ENCODE data around the gene ZNRD2.
"Not testable (repeated sequence)": the region's sequence is repeated elsewhere in the genome, so short reads cannot be mapped to it uniquely, and the experiment has no call there.

The ZNRD2 gene, protein sequence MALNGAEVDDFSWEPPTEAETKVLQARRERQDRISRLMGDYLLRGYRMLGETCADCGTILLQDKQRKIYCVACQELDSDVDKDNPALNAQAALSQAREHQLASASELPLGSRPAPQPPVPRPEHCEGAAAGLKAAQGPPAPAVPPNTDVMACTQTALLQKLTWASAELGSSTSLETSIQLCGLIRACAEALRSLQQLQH

GRCh38 chr11:65569973-65570918 lies at the start of gene ZNRD2:
Gene ZNRD2, plus strand, starts transcription at chr11:65570477. Its CDS starts 15 bp downstream, at chr11:65570492.
- DNase-seq (ENCODE audit: low read depth in 2 of 2): peak; percentile 98 to 99

DNA sequence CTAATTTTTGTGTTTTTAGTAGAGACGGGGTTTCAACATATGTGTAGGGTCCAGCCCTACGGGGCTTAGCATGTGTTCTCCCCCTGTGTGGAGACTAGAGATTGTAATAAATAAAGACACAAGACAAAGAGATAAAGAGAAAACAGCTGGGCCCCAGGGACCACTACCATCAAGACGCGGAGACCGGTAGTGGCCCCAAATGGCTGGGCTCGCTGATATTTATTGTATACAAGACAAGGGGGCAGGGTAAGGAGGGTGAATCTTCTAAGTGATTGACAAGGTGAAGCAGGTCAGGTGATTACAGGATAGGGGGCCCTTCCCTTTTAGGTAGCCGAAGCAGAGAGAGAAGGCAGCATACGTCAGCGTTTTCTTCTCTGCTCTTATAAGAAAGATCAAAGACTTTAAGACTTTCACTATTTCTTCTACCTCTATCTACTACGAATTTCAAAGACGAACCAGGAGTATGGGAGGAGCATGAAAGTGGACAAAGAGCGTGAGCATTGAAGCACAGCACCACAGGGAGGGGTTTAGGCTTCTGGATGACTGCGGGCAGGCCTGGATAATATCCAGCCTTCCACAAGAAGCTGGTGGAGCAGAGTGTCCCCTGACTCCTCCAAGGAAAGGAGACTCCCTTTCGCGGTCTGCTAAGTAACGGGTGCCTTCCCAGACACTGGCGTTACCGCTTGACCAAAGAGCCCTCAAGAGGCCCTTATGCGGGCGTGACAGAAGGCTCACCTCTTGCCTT lies 48.3 kb upstream of the ZNRD2 start:
- DNase-seq (ENCODE audit: low read depth in 2 of 2): not testable (repeated sequence)

DNA sequence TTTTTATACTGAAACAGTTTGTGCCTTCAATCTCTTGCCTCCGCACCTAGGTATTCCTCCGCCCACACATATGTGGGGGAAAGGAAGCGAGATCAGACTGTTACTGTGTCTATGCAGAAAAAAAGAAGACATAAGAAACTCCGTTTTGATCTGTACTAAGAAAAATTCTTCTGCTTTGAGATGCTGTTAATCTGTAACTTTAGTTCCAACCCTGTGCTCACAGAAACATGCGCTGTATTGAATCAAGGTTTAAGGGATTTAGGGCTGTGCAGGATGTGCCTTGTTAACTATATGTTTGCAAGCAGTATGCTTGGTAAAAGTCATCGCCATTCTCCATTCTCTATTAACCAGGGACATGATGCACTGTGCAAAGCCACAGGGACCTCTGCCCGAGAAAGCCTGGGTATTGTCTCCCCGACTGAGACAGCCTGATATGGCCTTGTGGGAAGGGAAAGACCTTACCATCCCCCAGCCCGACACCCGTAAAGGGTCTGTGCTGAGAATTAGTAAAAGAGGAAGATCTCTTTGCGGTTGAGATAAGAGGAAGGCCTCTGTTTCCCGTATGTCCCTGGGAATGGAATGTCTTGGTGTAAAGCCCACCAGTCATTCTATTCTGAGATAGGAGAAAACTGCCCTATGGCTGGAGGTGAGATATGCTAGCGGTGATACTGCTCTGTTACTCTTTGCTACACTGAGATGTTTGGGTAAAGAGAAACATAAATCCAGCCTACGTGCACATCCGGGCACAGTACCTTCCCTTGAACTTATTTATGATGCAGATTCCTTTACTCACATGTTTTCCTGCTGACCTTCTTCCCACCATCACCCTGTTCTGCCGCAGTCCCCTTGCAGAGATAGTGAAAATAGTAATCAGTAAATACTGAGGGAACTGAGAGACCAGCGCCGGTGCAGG lies 47.3 kb upstream of the ZNRD2 start:
- not testable (repeated sequence) for DNase-seq (ENCODE audit: low read depth in 2 of 2)

DNA sequence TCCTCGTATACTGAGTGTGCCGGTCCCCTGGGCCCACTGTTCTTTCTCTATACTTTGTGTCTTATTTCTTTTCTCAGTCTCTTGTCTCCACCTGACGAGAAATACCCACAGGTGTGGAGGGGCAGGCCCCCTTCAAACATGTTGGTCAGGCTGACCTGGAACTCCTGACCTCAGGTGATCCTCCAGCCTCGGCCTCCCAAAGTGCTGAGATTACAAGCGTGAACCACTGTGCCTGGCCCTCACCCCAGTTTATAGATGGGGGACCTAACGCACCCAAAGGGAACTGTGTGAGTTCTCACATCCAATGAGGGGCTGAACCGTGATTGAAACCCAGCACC lies 46.7 kb upstream of the ZNRD2 start:
- not testable (repeated sequence) for DNase-seq (ENCODE audit: low read depth in 2 of 2)

GRCh38 chr11:65524014-65524740 lies 46.1 kb upstream of the ZNRD2 start:
- no peak for DNase-seq (ENCODE audit: low read depth in 2 of 2)

- peak; percentile 67 to 71 for DNase-seq (ENCODE audit: low read depth in 2 of 2)
Observed at GRCh38 chr11:65524741-65525545, 45.3 kb upstream of the ZNRD2 start, which contains the start of gene SCYL1. Gene SCYL1, plus strand, starts transcription at chr11:65525083. Its CDS starts 71 bp downstream, at chr11:65525154.

GRCh38 chr11:65525546-65526480 lies 44.5 kb upstream of the ZNRD2 start:
- no peak for DNase-seq (ENCODE audit: low read depth in 2 of 2)

DNA sequence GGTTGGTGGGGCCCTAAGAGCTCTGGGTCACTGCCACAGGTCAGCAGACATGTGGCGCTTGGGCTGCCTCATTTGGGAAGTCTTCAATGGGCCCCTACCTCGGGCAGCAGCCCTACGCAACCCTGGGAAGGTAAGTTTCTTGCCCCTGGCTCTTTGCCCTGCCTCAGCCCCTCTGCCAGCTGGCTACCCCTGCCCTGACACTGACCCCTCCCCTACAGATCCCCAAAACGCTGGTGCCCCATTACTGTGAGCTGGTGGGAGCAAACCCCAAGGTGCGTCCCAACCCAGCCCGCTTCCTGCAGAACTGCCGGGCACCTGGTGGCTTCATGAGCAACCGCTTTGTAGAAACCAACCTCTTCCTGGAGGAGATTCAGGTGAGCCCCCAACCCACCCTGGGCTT lies 43.5 kb upstream of the ZNRD2 start:
- no peak for DNase-seq (ENCODE audit: low read depth in 2 of 2)

GRCh38 chr11:65528819-65529350 lies 41.4 kb upstream of the ZNRD2 start:
- no peak for DNase-seq (ENCODE audit: low read depth in 2 of 2)

DNA sequence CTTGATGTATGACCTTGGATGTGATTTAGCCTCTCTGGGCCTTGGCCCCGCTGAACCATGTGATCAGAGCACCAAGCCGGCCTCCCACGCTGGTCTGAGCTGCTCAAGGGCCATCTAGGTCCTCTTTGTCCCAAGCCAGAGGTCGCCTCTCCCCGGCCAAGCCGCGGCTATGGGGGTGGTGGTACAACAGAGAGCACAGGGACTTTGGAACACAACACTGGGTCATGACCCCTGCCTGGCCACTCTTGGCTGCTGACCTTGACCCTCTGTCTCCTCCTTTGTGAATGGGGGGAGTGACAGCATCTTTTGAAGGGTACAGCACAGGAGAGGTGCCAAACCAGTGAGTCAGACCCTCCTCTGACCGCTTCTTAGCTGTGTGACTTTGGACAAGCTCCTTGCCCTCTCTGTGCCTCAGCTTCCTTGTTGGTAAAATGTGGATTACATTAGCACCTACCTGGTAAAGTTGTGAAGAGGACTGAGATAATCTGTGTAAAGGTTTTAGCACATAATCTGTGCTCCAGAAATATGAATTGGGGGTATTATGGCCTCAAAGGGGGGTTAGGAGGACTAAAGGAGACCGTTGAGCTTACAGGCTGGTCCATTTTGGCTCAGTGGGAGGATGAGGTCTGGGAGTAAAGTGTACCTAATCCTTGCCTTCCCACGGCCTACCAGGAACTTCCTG lies 40.7 kb upstream of the ZNRD2 start:
- DNase-seq (ENCODE audit: low read depth in 2 of 2): no peak

DNA sequence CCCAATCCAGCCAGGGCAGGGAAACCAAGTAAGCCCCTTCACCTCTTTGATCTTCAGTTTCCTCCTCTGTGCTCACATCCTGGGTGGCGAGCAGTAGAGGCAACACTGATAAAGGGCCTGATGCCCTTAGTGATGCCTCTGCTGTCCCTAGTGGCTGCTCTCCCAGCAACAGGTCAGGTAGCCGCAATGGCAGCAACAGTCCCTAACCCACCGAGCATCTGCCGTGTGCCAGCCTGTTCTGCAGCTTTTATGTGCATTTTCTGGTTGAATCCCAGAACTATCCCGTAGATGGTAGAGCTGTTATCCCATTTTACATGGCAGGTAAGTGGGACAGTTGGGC lies 40.1 kb upstream of the ZNRD2 start:
- DNase-seq (ENCODE audit: low read depth in 2 of 2): no peak

DNA sequence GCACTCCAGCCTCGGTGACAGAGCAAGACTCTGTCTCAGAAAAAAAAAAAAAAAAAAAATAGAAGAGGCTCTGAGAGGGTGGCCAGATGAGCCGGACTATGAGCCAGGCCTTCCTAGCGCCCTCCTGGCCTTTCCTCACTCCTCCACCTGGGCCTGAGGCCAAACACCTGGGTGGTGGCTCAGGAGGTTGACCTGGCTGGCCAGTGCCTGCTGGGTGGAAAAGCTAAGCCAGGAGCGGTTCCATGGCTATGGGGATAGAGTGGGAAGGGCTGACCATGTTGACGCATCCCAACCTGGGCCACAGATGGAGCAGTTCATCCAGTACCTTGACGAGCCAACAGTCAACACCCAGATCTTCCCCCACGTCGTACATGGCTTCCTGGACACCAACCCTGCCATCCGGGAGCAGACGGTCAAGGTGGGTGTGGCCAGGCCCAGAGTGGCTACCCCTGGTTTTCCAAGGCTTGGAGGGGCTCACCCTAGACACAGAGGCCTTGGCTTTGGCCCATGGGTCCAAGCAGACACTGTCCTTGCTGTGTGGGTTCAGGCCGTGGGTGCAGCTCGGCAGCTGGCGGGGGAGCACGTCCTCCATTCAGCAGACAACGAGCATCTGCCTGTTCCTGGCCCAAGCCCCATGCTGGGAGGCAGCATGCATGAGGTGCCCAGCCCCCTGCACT lies 37.8 kb upstream of the ZNRD2 start:
- DNase-seq (ENCODE audit: low read depth in 2 of 2): no peak

- DNase-seq (ENCODE audit: low read depth in 2 of 2): no peak
Observed at GRCh38 chr11:65535102-65535501, 35.2 kb upstream of the ZNRD2 start.

- DNase-seq (ENCODE audit: low read depth in 2 of 2): no peak
Observed at GRCh38 chr11:65536412-65537295, 33.6 kb upstream of the ZNRD2 start.

- DNase-seq (ENCODE audit: low read depth in 2 of 2): no peak
Observed at GRCh38 chr11:65537296-65537597, 33.0 kb upstream of the ZNRD2 start.

- no peak for DNase-seq (ENCODE audit: low read depth in 2 of 2)
Observed at GRCh38 chr11:65537620-65538231, 32.6 kb upstream of the ZNRD2 start.

Measured in stimulated activated CD8-positive, alpha-beta memory T cell treated with anti-CD3 and anti-CD28 coated beads, Interleukin-2, amount 100 ng/mL, for 48 hours (primary cell).